Common myeloid progenitor, CD34-positive (primary cell): ENCODE data around the gene TIMM17B.

ENCODE experiments used
- CTCF ChIA-PET: fragments of 350-600 bp; sonication (Branson Sonifier 250); formaldehyde crosslinking; loops from one replicate; lab custom pipeline; 2021; ENCODE audit warnings: antibody characterized with exemption; lab: Charles Lee
- POLR2A ChIA-PET: fragments of 350-600 bp; sonication (Branson Sonifier 250); formaldehyde crosslinking; loops from one replicate; lab custom pipeline; 2021; ENCODE audit warnings: antibody characterized with exemption; lab: Charles Lee
- DNase-seq, 3 donors: peaks; one replicate each; pipeline versions ENCODE4 v3.0.0 to v3.0.0-alpha.2; 2013
- H3K27ac ChIP-seq, 2 experiments: 1 replicate in 1 of 2; 2 replicates in 1 of 2; pipeline ENCODE4 v1.7.0; 2013; ENCODE audit warnings: inconsistent platforms in 2 of 2, low read length in 2 of 2, mild to moderate bottlenecking in 2 of 2, low read depth in 1 of 2, moderate library complexity in 1 of 2; ENCODE audit not compliant: severe bottlenecking in 2 of 2, insufficient read depth in 1 of 2, poor library complexity in 1 of 2
- H3K27me3 ChIP-seq, 5 experiments: replicated peaks in 2 of 5; 1 replicate in 3 of 5; 2 replicates in 2 of 5; pipeline versions ENCODE4 v1.6.1 to v1.7.0; 2013; ENCODE audit warnings: low read length in 4 of 5, mild to moderate bottlenecking in 2 of 5, moderate library complexity in 2 of 5, inconsistent platforms in 1 of 5; ENCODE audit not compliant: insufficient read depth in 5 of 5, control insufficient read depth in 4 of 5
- H3K36me3 ChIP-seq, 4 experiments: 1 replicate in 2 of 4; 2 replicates in 2 of 4; pipeline versions ENCODE4 v1.6.1 to v1.7.0; 2013; ENCODE audit warnings: low read length in 3 of 4, control low read depth in 1 of 4, mild to moderate bottlenecking in 1 of 4; ENCODE audit not compliant: control insufficient read depth in 4 of 4, insufficient read depth in 4 of 4
- H3K4me1 ChIP-seq, 4 experiments: 1 replicate in 3 of 4; 2 replicates in 1 of 4; pipeline versions ENCODE4 v1.6.1 to v1.7.1; 2013; ENCODE audit warnings: low read length in 3 of 4, mild to moderate bottlenecking in 3 of 4, control low read depth in 1 of 4, inconsistent platforms in 1 of 4, moderate library complexity in 1 of 4; ENCODE audit not compliant: control insufficient read depth in 4 of 4, insufficient read depth in 4 of 4; ENCODE audit errors: control extremely low read depth in 1 of 4
- H3K4me3 ChIP-seq, 7 experiments: 1 replicate in 4 of 7; 2 replicates in 3 of 7; pipeline versions ENCODE4 v1.5.1 to v1.7.0; 2013; ENCODE audit warnings: mild to moderate bottlenecking in 7 of 7, low read length in 6 of 7, moderate library complexity in 6 of 7, inconsistent platforms in 2 of 7, low read depth in 2 of 7, control low read depth in 1 of 7; ENCODE audit not compliant: insufficient read depth in 4 of 7, control insufficient read depth in 1 of 7; ENCODE audit errors: extremely low read depth in 1 of 7
- H3K9me3 ChIP-seq, 5 experiments: 1 replicate in 4 of 5; 2 replicates in 1 of 5; pipeline versions ENCODE4 v1.6.1 to v1.7.1; 2013; ENCODE audit warnings: low read length in 4 of 5, mild to moderate bottlenecking in 2 of 5, inconsistent platforms in 1 of 5, low read depth in 1 of 5, moderate library complexity in 1 of 5; ENCODE audit not compliant: control insufficient read depth in 4 of 5, insufficient read depth in 2 of 5; ENCODE audit errors: control extremely low read depth in 1 of 5
- WGBS: methylation state at CpG from one replicate; pipeline ENCODE4 v1.1.5; 2013; ENCODE audit not compliant: insufficient coverage; 5-methylcytosine and 5-hydroxymethylcytosine counted together

Gene TIMM17B

GRCh38 chrX:48927736-48928382, 30.3 kb upstream of the TIMM17B start:
- 80% methylated on average over 1 of the region's 2 CpGs for WGBS
- H3K27me3 ChIP-seq = no peaks in the 10 kb centered on the region
- H3K9me3 ChIP-seq = no peaks in the 10 kb centered on the region
- no peak for DNase-seq
- no peak overlapping the region for H3K4me3 ChIP-seq
- H3K36me3 ChIP-seq = peaks cover 4 to 43% (median 19%) of the 10 kb centered on the region in 4 experiments
- peaks cover 0 to 3% (median 2%) of the 10 kb centered on the region in 4 experiments for H3K4me1 ChIP-seq
- no peak overlapping the region for H3K27ac ChIP-seq
- CTCF ChIA-PET = interaction anchor here (1.3 kb wide), 1 partner anchor 12 kb away, joined by 5 read pairs; no protein-coding TSS in a partner anchor
- POLR2A ChIA-PET = no interaction called here

- no peak for DNase-seq
- Histone ChIP-seq H3K27ac (no peak overlapping the region), H3K4me1 (peaks cover 0 to 5% (median 2%) of the 10 kb centered on the region in 4 experiments), H3K27me3 (no peaks in the 10 kb centered on the region), H3K9me3 (no peaks in the 10 kb centered on the region), H3K4me3 (no peak overlapping the region), H3K36me3 (peaks cover 4 to 48% (median 21%) of the 10 kb centered on the region in 4 experiments)
- WGBS = no CpG with 5 or more reads among the region's 5 CpGs
- CTCF ChIA-PET = interaction anchor here (1.3 kb wide), 1 partner anchor 13 kb away, joined by 5 read pairs; no protein-coding TSS in a partner anchor
- POLR2A ChIA-PET = no interaction called here
Observed at GRCh38 chrX:48927123-48927522, 29.6 kb upstream of the TIMM17B start.

- WGBS = 89% methylated on average over 3 of the region's 5 CpGs
- no peaks in the 10 kb centered on the region for H3K27me3 ChIP-seq
- CTCF ChIA-PET = interaction anchor here (0.6 kb wide), 1 partner anchor 29 kb away, joined by 4 read pairs; no protein-coding TSS in a partner anchor
Observed at GRCh38 chrX:48924270-48924669, 26.7 kb upstream of the TIMM17B start.

GRCh38 chrX:48923771-48924170, 26.2 kb upstream of the TIMM17B start:
- H3K4me1 ChIP-seq = peaks cover 12 to 30% (median 25%) of the 10 kb centered on the region in 4 experiments
- H3K4me3 ChIP-seq = no peak overlapping the region
- H3K36me3 ChIP-seq = peaks cover 4 to 43% (median 20%) of the 10 kb centered on the region in 4 experiments
- no peak overlapping the region for H3K27ac ChIP-seq
- H3K9me3 ChIP-seq = no peaks in the 10 kb centered on the region
- 96% methylated on average over 13 of the region's 13 CpGs for WGBS
- DNase-seq = no peak
- POLR2A ChIA-PET = interaction anchor here (1.0 kb wide), 1 partner anchor 13 kb away, joined by 4 read pairs; no protein-coding TSS in a partner anchor
- no peaks in the 10 kb centered on the region for H3K27me3 ChIP-seq
- CTCF ChIA-PET = interaction anchor here (0.6 kb wide), 1 partner anchor 29 kb away, joined by 4 read pairs; no protein-coding TSS in a partner anchor

More at GRCh38 chrX:48924270-48924669, 26.7 kb upstream of the TIMM17B start:
- Histone ChIP-seq H3K36me3 (peaks cover 4 to 43% (median 20%) of the 10 kb centered on the region in 4 experiments), H3K4me3 (no peak overlapping the region), H3K27ac (no peak overlapping the region), H3K4me1 (peaks cover 12 to 30% (median 23%) of the 10 kb centered on the region in 4 experiments), H3K9me3 (no peaks in the 10 kb centered on the region)
- POLR2A ChIA-PET = interaction anchor here (1.0 kb wide), 1 partner anchor 12 kb away, joined by 4 read pairs; no protein-coding TSS in a partner anchor
- no peak for DNase-seq

GRCh38 chrX:48920718-48921104, 23.1 kb upstream of the TIMM17B start:
- H3K9me3 ChIP-seq = no peaks in the 10 kb centered on the region
- no peaks in the 10 kb centered on the region for H3K27me3 ChIP-seq
- ChIA-PET POLR2A (interaction anchor here (2.3 kb wide), 1 partner anchor 17 kb away, joined by 13 read pairs; no protein-coding TSS in a partner anchor), CTCF (interaction anchor here (0.5 to 1.4 kb wide), 3 partner anchors 17 to 54 kb away, joined by 3 to 5 read pairs (median 4); no protein-coding TSS in a partner anchor)
- WGBS = 77% methylated on average over 3 of the region's 4 CpGs
- H3K4me3 ChIP-seq = peak overlapping the region in 2 of 7 experiments; percentile 4 to 93
- no peak overlapping the region for H3K27ac ChIP-seq
- peaks cover 7 to 35% (median 17%) of the 10 kb centered on the region in 4 experiments for H3K36me3 ChIP-seq
- H3K4me1 ChIP-seq = peaks cover 12 to 47% (median 34%) of the 10 kb centered on the region in 4 experiments
- no peak for DNase-seq

- DNase-seq = peak in 2 of 3 donors; percentile 32 to 33
- Histone ChIP-seq H3K4me1 (peaks cover 12 to 53% (median 37%) of the 10 kb centered on the region in 4 experiments), H3K27me3 (no peaks in the 10 kb centered on the region), H3K27ac (peak overlapping the region; percentile 33 to 84), H3K4me3 (peak overlapping the region in 5 of 7 experiments; percentile 76 to 93 (median 84)), H3K9me3 (no peaks in the 10 kb centered on the region), H3K36me3 (peaks cover 7 to 35% (median 17%) of the 10 kb centered on the region in 4 experiments)
- ChIA-PET CTCF (interaction anchor here (0.5 to 1.4 kb wide), 3 partner anchors 12 to 53 kb away, joined by 3 to 5 read pairs (median 4); no protein-coding TSS in a partner anchor), POLR2A (interaction anchor here (0.7 to 2.3 kb wide), 2 partner anchors 17 to 26 kb away, joined by 3 to 13 read pairs; no protein-coding TSS in a partner anchor)
- WGBS = 53% methylated on average over 5 of the region's 8 CpGs
Observed at GRCh38 chrX:48919947-48920717, 22.6 kb upstream of the TIMM17B start.
